ENCODE data around the gene HNRNPK.

Gene HNRNPK

GRCh38 chr9:83932851-83933250 lies 47.2 kb downstream of the HNRNPK start:
- no peak for DNase-seq (ENCODE audit: low spot score)

- no peak for DNase-seq (ENCODE audit: low spot score)
Measured at GRCh38 chr9:83932011-83932410, 48.0 kb downstream of the HNRNPK start.

GRCh38 chr9:83930881-83931280 lies 49.1 kb downstream of the HNRNPK start:
- DNase-seq (ENCODE audit: low spot score): no peak

GRCh38 chr9:83927591-83927990 lies 52.4 kb downstream of the HNRNPK start:
- DNase-seq (ENCODE audit: low spot score): no peak

GRCh38 chr9:83920927-83921707 lies 58.9 kb downstream of the HNRNPK start, which contains the start of gene KIF27:
KIF27 (minus strand) TSS chr9:83921432; CDS start chr9:83915591, 5,841 bp downstream.
- DNase-seq (ENCODE audit: low spot score): peak; percentile 96

- DNase-seq (ENCODE audit: low spot score): peak; percentile 54
Measured at GRCh38 chr9:83920469-83920926, 59.5 kb downstream of the HNRNPK start.

- DNase-seq (ENCODE audit: low spot score): no peak
Measured at GRCh38 chr9:83919111-83919510, 60.9 kb downstream of the HNRNPK start.
